GM18868 (cell line): Measurements from ENCODE around the gene ASXL1.
"Not testable (repeated sequence)": the region's sequence is repeated elsewhere in the genome, so short reads cannot be mapped to it uniquely, and the experiment has no call there.

Experiments
- ATAC-seq: cut with Tn5 transposase; IDR thresholded peaks from one replicate; pipeline ENCODE4 v1.9.1; 2021; ENCODE audit warnings: mild to moderate bottlenecking, moderate library complexity; ENCODE audit not compliant: unreplicated experiment

ASXL1 gene

GRCh38 chr20:32397567-32398084, 39.5 kb downstream of the ASXL1 start:
- ATAC-seq: no peak

- ATAC-seq: no peak
Measured at GRCh38 chr20:32400476-32400875, 42.3 kb downstream of the ASXL1 start.

- ATAC-seq: no peak
Measured at GRCh38 chr20:32404017-32404416, 45.9 kb downstream of the ASXL1 start.

GRCh38 chr20:32406701-32407100, 48.6 kb downstream of the ASXL1 start:
- ATAC-seq: no peak

GRCh38 chr20:32407131-32407750, 49.1 kb downstream of the ASXL1 start:
- not testable (repeated sequence) for ATAC-seq

GRCh38 chr20:32411955-32412706, 54.0 kb downstream of the ASXL1 start:
- ATAC-seq: peak; percentile 56

- ATAC-seq: no peak
Measured at GRCh38 chr20:32415494-32415893, 57.4 kb downstream of the ASXL1 start.

- no peak for ATAC-seq
Measured at GRCh38 chr20:32416206-32416605, 58.1 kb downstream of the ASXL1 start.

- ATAC-seq: no peak
Measured at GRCh38 chr20:32418376-32418775, 60.2 kb downstream of the ASXL1 start.

- ATAC-seq: no peak
Measured at GRCh38 chr20:32421290-32421689, 63.2 kb downstream of the ASXL1 start.

- no peak for ATAC-seq
Measured at GRCh38 chr20:32427996-32428395, 69.9 kb downstream of the ASXL1 start.

GRCh38 chr20:32429343-32429742, 71.2 kb downstream of the ASXL1 start:
- no peak for ATAC-seq

GRCh38 chr20:32429745-32430360, 71.7 kb downstream of the ASXL1 start:
- ATAC-seq: no peak

- no peak for ATAC-seq
Measured at GRCh38 chr20:32431457-32431856, 73.3 kb downstream of the ASXL1 start.

GRCh38 chr20:32432277-32432676, 74.1 kb downstream of the ASXL1 start:
- ATAC-seq: no peak

GRCh38 chr20:32433311-32434021, 75.3 kb downstream of the ASXL1 start:
- ATAC-seq: no peak

GRCh38 chr20:32434434-32434833, 76.3 kb downstream of the ASXL1 start:
- ATAC-seq: no peak

GRCh38 chr20:32435449-32436107, 77.4 kb downstream of the ASXL1 start:
- no peak for ATAC-seq

GRCh38 chr20:32436142-32436861, 78.2 kb downstream of the ASXL1 start:
- no peak for ATAC-seq

GRCh38 chr20:32436968-32437367, 78.8 kb downstream of the ASXL1 start:
- no peak for ATAC-seq
